SK-N-SH treated with all-trans-retinoic acid at 6 μM for 48 hours (cell line): ENCODE measurements around the gene PNMA1.

Experiments used
- ARNTL ChIP-seq: fragments of 450-650 bp; formaldehyde crosslinking; IDR thresholded peaks from 2 replicates; pipeline ENCODE4 v1.5.0; 2020; ENCODE audit warnings: low read depth, mild to moderate bottlenecking, moderate library complexity, borderline replicate concordance
- CSRNP3 ChIP-seq: fragments of 250-450 bp; sonication (Bioruptor Pico); IDR thresholded peaks from 2 replicates; pipeline ENCODE4 v1.5.1; 2021; ENCODE audit warnings: mild to moderate bottlenecking, moderate library complexity
- ESRRG ChIP-seq: fragments of 250-450 bp; sonication (Bioruptor Pico); IDR thresholded peaks from 2 replicates; pipeline ENCODE4 v1.6.1; 2021; ENCODE audit warnings: mild to moderate bottlenecking
- GLIS3 ChIP-seq: fragments of 250-450 bp; sonication (Bioruptor Pico); IDR thresholded peaks from 2 replicates; pipeline ENCODE4 v1.5.0; 2020; ENCODE audit warnings: mild to moderate bottlenecking, moderate library complexity
- POU6F1 ChIP-seq: fragments of 250-450 bp; sonication (Bioruptor Pico); IDR thresholded peaks from 2 replicates; pipeline ENCODE4 v1.8.0; 2021; ENCODE audit warnings: low read depth, mild to moderate bottlenecking, moderate library complexity, borderline replicate concordance
- PPARA ChIP-seq: fragments of 250-450 bp; sonication (Bioruptor Pico); IDR thresholded peaks from 2 replicates; pipeline ENCODE4 v1.5.0; 2020; ENCODE audit warnings: mild to moderate bottlenecking, borderline replicate concordance
- RARB ChIP-seq: fragments of 250-450 bp; sonication (Bioruptor Pico); IDR thresholded peaks from 2 replicates; pipeline ENCODE4 v1.8.0; 2021; ENCODE audit warnings: mild to moderate bottlenecking, moderate library complexity
- TCF4 ChIP-seq: fragments of 250-450 bp; sonication (Bioruptor Pico); IDR thresholded peaks from 2 replicates; pipeline ENCODE4 v1.8.0; 2021; ENCODE audit warnings: mild to moderate bottlenecking, moderate library complexity, borderline replicate concordance
- TOX ChIP-seq: fragments of 250-450 bp; sonication (Bioruptor Pico); IDR thresholded peaks from 2 replicates; pipeline ENCODE4 v1.8.0; 2021; ENCODE audit warnings: mild to moderate bottlenecking, moderate library complexity, borderline replicate concordance
- ZFP30 ChIP-seq: fragments of 450-650 bp; formaldehyde crosslinking; IDR thresholded peaks from 2 replicates; pipeline ENCODE4 v1.5.0; 2022; ENCODE audit warnings: mild to moderate bottlenecking, moderate library complexity

DNA sequence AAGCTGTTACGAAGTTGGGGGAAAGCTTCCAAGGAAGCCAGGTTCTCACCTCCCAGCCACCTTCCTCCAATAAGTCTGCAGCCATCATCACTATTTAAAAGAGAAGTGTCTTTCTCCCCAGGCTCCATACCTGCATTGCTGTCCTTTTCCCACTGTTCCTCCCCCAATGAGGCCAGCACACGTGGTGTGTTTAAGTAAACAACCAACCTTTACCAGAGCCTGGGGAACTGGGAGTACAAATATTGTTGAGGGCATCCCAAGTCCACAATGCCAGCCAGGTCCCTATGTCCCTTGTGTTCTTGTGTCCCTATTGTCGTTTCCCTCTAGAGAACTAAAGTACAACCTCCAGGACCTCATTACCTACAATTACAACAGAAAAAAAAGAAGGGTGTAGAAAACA is 49.2 kb upstream of the PNMA1 start:
- TF ChIP-seq RARB (CRISPR knock-in tag) (no peak), ARNTL (CRISPR knock-in tag) (no peak), TOX (no peak), PPARA (CRISPR knock-in tag) (no peak), TCF4 (no peak), GLIS3 (CRISPR knock-in tag) (no peak), ESRRG (CRISPR knock-in tag) (no peak), CSRNP3 (no peak), POU6F1 (CRISPR knock-in tag) (no peak), ZFP30 (CRISPR knock-in tag) (no peak)
